ENCODE data around the gene RAPGEF3. TPM values are rescaled to one million over a fixed set of nuclear protein-coding genes. Genes with fewer than 3 reads are reported as not detected.

The RAPGEF3 gene
- total RNA-seq, 2 donors from 2014 or later, result 11.4 to 19.6 TPM

- Histone ChIP-seq H3K27ac (ENCODE audit: low read depth, low read length) (no peak overlapping the region), H3K9ac (ENCODE audit: extremely low read depth, low read length, poor library complexity, severe bottlenecking) (peak overlapping the region; percentile 40), H3K27me3 (ENCODE audit: control insufficient read depth, insufficient read depth, low read length, poor library complexity, severe bottlenecking) (no peaks in the 10 kb centered on the region), H3K4me1 (ENCODE audit: control insufficient read depth, insufficient read depth, low read length) (no peaks in the 10 kb centered on the region), H3K9me3 (ENCODE audit: control insufficient read depth, low read length) (no peaks in the 10 kb centered on the region), H3K36me3 (ENCODE audit: control insufficient read depth, insufficient read depth, low read length) (peaks cover 32% of the 10 kb centered on the region), H3K4me3 (ENCODE audit: low read length) (peak overlapping the region; percentile 87)
- H3K4me3 Mint-ChIP-seq, result peak overlapping the region; percentile 83
- TF ChIP-seq CTCF (conservative IDR thresholded peaks at IDR 0.05), result no peak
- H3K27ac Mint-ChIP-seq, result no peak overlapping the region
- H3K27me3 Mint-ChIP-seq (ENCODE audit: insufficient read depth), result no peaks in the 10 kb centered on the region
- DNase-seq, result no peak
- H3K4me1 Mint-ChIP-seq, result peaks cover 16% of the 10 kb centered on the region
- no peaks in the 10 kb centered on the region for H3K9me3 Mint-ChIP-seq
- H3K36me3 Mint-ChIP-seq (ENCODE audit: low read depth), result peaks cover 12% of the 10 kb centered on the region
- WGBS, 2 experiments (ENCODE audit: insufficient coverage in 1 of 2, insufficient read length in 1 of 2), result 95 to 100% methylated on average over 8 to 9 of the region's 9 CpGs
Observed at GRCh38 chr12:47704719-47705118, 54.0 kb downstream of the RAPGEF3 start.

GRCh38 chr12:47700263-47700662, 58.4 kb downstream of the RAPGEF3 start:
- DNase-seq, result no peak
- Histone ChIP-seq H3K27me3 (ENCODE audit: control insufficient read depth, insufficient read depth, low read length, poor library complexity, severe bottlenecking) (no peaks in the 10 kb centered on the region), H3K9ac (ENCODE audit: extremely low read depth, low read length, poor library complexity, severe bottlenecking) (no peak overlapping the region), H3K36me3 (ENCODE audit: control insufficient read depth, insufficient read depth, low read length) (peaks cover 65% of the 10 kb centered on the region), H3K4me3 (ENCODE audit: low read length) (no peak overlapping the region), H3K27ac (ENCODE audit: low read depth, low read length) (no peak overlapping the region), H3K9me3 (ENCODE audit: control insufficient read depth, low read length) (no peaks in the 10 kb centered on the region), H3K4me1 (ENCODE audit: control insufficient read depth, insufficient read depth, low read length) (no peaks in the 10 kb centered on the region)
- TF ChIP-seq CTCF (conservative IDR thresholded peaks at IDR 0.05), result no peak
- H3K36me3 Mint-ChIP-seq (ENCODE audit: low read depth), result peaks cover 36% of the 10 kb centered on the region
- no peak overlapping the region for H3K4me3 Mint-ChIP-seq
- 95 to 100% methylated on average over 1 of the region's 2 CpGs for WGBS, 2 experiments (ENCODE audit: insufficient coverage in 1 of 2, insufficient read length in 1 of 2)
- no peaks in the 10 kb centered on the region for H3K9me3 Mint-ChIP-seq
- H3K4me1 Mint-ChIP-seq, result peaks cover 12% of the 10 kb centered on the region
- H3K27me3 Mint-ChIP-seq (ENCODE audit: insufficient read depth), result no peaks in the 10 kb centered on the region
- H3K27ac Mint-ChIP-seq, result no peak overlapping the region

GRCh38 chr12:47698631-47699030, 60.0 kb downstream of the RAPGEF3 start:
- Mint-ChIP-seq H3K27me3 (ENCODE audit: insufficient read depth) (no peaks in the 10 kb centered on the region), H3K4me3 (no peak overlapping the region), H3K4me1 (peaks cover 4% of the 10 kb centered on the region), H3K27ac (no peak overlapping the region), H3K36me3 (ENCODE audit: low read depth) (peaks cover 46% of the 10 kb centered on the region), H3K9me3 (no peaks in the 10 kb centered on the region)
- no peaks in the 10 kb centered on the region for H3K27me3 ChIP-seq (ENCODE audit: control insufficient read depth, insufficient read depth, low read length, poor library complexity, severe bottlenecking)
- TF ChIP-seq CTCF (conservative IDR thresholded peaks at IDR 0.05), result no peak
- H3K4me1 ChIP-seq (ENCODE audit: control insufficient read depth, insufficient read depth, low read length), result no peaks in the 10 kb centered on the region
- no peak overlapping the region for H3K4me3 ChIP-seq (ENCODE audit: low read length)
- H3K9ac ChIP-seq (ENCODE audit: extremely low read depth, low read length, poor library complexity, severe bottlenecking), result no peak overlapping the region
- H3K36me3 ChIP-seq (ENCODE audit: control insufficient read depth, insufficient read depth, low read length), result peaks cover 80% of the 10 kb centered on the region
- WGBS, 2 experiments (ENCODE audit: insufficient coverage in 1 of 2, insufficient read length in 1 of 2), result 93 to 96% methylated on average over 4 to 6 of the region's 7 CpGs
- no peak for DNase-seq
- H3K9me3 ChIP-seq (ENCODE audit: control insufficient read depth, low read length), result no peaks in the 10 kb centered on the region
- H3K27ac ChIP-seq (ENCODE audit: low read depth, low read length), result no peak overlapping the region

Data from endodermal cell (in vitro differentiated cells).